SHP77 treated with DMSO at 0.1 percent for 48 hours (cell line): ENCODE measurements around the gene UNC119.

Experiments used
- DNase-seq: peaks from one replicate; lab custom pipeline; 2025; lab: John Stamatoyannopoulos, UW

The UNC119 gene

DNA sequence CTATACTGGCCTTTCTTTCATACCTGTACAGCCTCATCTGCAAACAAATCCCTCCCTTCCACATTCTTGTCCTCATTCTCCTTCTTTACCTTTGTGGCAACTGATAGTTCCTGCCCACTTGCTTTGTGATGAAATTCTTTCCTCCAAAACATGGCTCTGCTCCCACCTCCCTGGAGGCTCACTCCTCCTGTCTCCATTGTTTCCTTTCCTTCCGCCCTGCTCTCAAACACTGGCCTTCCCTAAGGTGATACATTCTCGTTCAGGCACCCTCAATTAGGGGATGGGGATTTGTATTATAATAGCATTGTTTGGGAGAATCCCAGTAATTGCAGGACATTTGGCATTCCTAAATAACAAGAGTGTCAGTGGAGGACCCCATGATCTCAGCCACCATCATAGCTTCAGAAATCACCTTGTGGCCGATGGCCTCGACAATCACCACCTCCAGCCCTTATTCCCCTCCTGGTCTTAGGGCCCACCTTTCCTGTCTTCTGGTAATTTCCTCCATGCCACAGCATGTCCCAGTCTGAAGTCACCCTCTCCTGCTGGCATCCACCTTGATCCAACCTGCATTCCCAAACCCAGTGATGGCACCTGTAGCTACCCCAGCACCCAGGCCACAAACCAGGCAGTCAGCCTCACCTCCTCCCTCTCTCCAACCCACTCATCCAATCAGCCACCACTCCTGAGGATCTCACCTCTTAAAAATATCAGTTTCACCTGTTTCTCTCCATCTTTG lies 7.9 kb downstream of the UNC119 start:
- no peak for DNase-seq

GRCh38 chr17:28541439-28541838 lies 11.0 kb downstream of the UNC119 start:
- DNase-seq, result no peak

- no peak for DNase-seq
Observed at GRCh38 chr17:28540231-28540630, 12.2 kb downstream of the UNC119 start.

DNA sequence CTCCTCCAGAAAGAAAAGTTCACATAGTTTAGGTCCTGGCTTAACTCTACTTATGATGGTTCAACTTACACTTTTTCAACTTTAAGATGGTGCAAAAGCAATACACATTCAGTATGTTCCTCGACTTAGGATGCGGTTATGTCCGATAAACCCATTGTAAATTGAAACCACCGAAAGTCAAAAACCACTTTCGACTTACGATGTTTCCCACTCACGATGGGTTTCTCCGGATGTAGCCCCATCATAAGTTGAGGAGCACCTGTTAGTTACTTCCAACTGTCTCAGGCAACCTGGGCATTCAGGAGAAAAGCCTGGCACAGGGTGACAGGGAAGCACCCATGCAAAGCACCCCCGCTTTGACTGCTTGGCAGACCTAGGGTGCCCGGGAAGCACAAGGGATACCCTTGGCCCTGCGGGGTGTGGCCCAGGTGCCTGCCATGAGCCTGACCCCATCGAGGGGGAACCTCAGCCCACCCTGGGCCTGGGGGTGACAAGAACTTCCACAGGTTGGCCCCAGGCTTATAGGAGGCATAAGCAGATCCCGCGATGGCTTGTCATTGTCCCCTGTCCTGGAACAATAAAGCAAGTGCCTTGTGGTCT lies 14.0 kb downstream of the UNC119 start:
- DNase-seq, result no peak

- no peak for DNase-seq
Observed at GRCh38 chr17:28537219-28537610, 15.2 kb downstream of the UNC119 start.

GRCh38 chr17:28536532-28537218 lies 15.7 kb downstream of the UNC119 start:
- DNase-seq, result no peak

- no peak for DNase-seq
Observed at GRCh38 chr17:28534740-28535375, 17.6 kb downstream of the UNC119 start.

DNA sequence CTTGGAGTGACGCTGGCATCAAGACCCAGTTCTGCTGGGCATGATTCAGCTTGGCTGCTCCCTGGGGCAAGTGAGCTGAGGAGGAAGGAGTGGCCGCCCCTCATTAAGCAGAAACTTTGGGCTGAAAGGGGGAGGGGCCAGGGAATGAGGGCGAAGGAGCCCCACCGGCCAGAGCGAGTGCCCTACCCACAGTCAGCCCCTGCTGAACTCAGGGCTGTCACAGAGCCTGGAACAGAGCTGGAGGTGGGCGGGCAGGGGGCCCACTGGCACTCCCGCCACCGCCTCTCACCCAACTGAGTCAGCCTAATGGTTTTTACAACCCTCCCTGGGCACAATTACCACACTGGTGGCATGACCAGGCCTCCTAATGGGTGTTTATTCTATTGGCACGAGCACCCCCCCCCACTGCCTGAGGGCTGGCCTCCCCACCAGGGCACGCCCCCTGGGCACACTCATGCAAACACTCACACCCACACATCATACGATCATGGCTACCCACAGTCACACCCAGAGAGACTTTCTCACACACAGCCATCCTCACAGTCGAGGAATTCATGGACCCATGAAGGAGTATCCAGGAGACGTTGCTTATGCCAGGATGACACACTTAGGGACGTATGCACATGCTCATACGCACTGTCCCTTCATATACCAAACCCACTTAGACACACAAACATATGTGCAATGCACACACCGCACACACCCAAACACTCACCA lies 19.2 kb downstream of the UNC119 start:
- DNase-seq, result no peak

GRCh38 chr17:28532050-28532960 lies 20.1 kb downstream of the UNC119 start:
- DNase-seq, result no peak

GRCh38 chr17:28530926-28531325 lies 21.5 kb downstream of the UNC119 start:
- no peak for DNase-seq

GRCh38 chr17:28530250-28530649 lies 22.2 kb downstream of the UNC119 start:
- DNase-seq, result no peak

DNA sequence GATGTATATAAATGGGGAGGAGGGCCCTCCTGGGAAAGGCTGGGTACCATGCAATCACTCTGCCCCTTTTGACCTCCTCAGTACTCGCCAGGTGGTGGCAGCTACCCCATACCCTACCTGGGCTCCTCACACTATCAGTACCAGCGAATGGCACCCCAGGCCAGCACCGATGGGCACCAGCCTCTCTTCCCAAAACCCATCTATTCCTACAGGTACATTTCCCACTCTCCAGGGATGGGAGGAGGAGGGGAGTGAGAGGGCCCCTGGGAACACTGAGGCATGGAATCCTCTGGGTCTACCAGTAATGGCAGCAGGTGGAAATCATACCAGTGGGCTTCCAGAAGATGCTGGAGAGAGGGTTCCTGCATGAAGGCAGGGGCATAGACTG lies 23.4 kb downstream of the UNC119 start:
- no peak for DNase-seq

DNA sequence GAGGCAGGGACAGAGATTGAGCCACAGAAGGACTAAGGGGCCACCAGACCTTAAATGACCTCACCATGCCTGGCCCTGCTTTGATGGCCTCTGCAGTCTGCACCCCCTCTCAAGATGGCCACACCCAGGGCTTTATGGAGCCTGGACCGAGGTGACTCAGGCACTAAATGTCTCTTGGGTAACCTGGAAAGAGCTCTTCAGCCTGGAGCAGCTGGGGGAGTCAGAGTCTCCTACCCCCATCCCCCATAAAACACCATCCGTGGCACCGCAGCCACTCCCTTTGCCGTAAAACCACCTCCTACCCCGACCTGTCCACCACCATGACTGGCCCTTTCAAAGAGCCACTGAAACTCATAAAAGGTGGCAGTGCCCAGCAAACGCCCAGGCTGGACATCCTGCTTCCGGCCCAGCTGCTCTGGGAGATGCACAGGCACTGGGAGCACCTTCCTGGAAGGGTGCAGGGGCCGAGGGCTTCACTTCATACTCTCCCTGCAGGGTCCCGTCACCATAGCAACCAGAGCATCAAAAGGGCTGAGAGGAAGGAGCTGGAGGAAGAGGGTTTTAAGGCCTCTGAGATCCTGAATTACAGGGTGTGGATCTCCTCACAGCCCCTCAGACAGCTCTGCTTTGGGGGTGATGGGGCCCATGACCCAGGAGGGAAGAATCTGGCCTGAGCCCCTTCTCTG lies 24.0 kb downstream of the UNC119 start:
- no peak for DNase-seq

GRCh38 chr17:28527859-28528258 lies 24.6 kb downstream of the UNC119 start:
- no peak for DNase-seq

GRCh38 chr17:28527181-28527681 lies 25.2 kb downstream of the UNC119 start:
- DNase-seq, result no peak

GRCh38 chr17:28526381-28526780 lies 26.0 kb downstream of the UNC119 start:
- no peak for DNase-seq

- DNase-seq, result no peak
Observed at GRCh38 chr17:28524476-28525424, 27.7 kb downstream of the UNC119 start.

GRCh38 chr17:28523876-28524275 lies 28.5 kb downstream of the UNC119 start:
- DNase-seq, result no peak

- DNase-seq, result no peak
Observed at GRCh38 chr17:28523186-28523585, 29.2 kb downstream of the UNC119 start.
